Measurements from ENCODE around the gene MEGF11.

DNA sequence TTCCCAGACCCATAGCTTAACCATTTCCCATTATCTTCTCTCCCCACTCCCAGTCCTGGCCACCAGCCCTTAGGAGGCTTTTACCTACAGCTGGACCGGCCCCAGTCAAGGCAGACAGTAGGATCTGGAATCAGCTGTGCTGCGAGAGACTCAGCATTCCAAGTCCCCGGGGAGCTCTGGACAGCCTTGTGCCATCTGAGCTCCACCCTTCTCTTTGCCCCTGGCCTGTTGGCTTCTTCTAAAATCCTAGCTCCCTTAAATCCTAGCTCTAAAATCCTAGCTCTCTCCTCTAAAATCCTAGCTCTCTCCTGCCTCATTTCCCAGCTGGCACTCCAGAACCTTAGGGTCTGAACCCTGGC, 21.3 kb downstream of the MEGF11 start:
- TF ChIP-seq POLR2A (IDR thresholded peaks at IDR 0.05; ENCODE audit: low read depth): no peak
- TF ChIP-seq, protein P1, sequence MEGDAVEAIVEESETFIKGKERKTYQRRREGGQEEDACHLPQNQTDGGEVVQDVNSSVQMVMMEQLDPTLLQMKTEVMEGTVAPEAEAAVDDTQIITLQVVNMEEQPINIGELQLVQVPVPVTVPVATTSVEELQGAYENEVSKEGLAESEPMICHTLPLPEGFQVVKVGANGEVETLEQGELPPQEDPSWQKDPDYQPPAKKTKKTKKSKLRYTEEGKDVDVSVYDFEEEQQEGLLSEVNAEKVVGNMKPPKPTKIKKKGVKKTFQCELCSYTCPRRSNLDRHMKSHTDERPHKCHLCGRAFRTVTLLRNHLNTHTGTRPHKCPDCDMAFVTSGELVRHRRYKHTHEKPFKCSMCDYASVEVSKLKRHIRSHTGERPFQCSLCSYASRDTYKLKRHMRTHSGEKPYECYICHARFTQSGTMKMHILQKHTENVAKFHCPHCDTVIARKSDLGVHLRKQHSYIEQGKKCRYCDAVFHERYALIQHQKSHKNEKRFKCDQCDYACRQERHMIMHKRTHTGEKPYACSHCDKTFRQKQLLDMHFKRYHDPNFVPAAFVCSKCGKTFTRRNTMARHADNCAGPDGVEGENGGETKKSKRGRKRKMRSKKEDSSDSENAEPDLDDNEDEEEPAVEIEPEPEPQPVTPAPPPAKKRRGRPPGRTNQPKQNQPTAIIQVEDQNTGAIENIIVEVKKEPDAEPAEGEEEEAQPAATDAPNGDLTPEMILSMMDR (IDR thresholded peaks at IDR 0.05): no peak
